Measurements from ENCODE around the gene LCA5L.

The LCA5L gene

DNA sequence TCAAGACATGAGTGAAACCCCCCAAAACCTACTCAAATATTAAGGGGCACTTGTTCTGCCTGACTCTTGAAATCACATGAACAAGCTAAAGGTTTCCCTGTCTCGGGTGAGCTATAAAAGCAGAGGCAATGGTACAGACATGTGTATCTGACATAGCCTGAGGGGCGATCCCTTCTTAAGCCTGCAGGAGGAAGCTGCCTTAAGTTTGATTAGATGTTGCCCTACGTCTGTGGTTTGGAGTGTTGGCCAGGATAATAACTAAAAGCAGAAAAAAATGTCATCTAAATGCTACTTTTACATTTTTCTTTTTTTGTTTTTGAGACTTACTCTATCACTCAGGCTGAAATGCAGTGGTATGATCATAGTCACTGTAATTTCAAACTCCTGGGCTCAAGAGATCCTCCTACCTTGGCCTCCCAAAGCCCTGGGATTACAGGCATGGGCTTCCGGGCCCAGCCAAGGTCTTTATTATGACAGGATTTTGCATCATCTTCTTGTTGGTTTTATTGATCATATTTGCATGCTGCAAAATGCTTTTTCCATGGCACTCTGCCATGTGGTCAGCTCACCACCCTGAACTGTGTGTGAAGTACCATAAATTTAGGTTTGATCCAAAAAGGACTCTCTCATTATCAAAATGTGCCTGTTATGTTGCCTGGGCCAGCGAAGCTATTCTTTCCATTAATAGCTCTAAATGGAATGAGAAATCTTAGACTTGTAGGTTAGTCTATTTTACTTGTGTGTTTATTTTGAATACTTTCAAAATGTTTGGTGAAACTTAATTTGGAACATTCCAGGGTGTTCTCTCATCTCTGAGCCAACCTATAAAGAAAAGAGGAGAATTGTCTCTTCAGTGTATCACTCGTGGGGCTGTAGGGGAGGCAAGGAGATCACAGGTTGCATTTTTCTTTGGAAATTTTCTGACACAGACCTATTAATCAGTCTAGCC lies 81.7 kb downstream of the LCA5L start:
- no peak overlapping the region for H3K27ac ChIP-seq
- DNase-seq (ENCODE audit: low read depth, low spot score) = no peak

DNA sequence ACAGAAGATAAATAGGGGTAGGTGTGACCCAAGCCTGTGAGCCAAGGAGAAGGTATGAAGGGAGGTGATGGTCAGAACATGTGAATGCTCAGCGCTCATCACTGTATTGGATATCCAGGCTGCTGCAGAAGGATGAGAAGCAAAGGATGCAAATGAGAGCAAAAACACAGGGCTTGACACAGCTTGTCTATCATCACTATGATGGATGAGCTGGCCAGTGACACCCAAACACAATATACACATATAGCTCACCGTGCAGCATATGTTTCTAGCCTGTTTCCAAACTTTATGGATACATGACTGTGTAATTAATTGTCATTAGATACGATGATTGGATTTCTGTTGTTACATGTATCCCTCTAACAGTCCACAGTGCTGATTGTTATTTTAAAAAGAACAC lies 82.8 kb downstream of the LCA5L start:
- H3K27ac ChIP-seq = no peak overlapping the region
- no peak for DNase-seq (ENCODE audit: low read depth, low spot score)

DNA sequence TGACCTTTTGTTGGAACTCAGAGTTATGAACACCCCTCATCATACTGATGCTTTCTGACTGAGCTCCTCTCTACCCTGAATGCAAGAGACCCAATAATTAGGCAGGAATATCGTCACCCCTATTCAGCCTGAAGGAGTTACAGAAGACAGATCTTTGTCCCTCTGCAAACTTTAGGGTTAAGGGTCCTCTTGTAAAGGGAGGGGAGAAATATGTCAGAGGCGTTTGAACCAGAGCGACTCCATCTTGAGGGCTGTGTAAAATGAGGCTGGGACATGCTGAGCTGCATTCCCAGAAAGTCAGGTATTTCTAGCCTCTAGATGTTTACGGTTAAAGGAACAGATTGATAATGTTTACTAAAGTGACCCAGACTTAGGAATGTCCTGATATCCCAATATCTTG lies 86.2 kb downstream of the LCA5L start:
- H3K27ac ChIP-seq = no peak overlapping the region
- no peak for DNase-seq (ENCODE audit: low read depth, low spot score)
